A375 (cell line): ENCODE measurements around the gene IFNA14. TPM values are rescaled to one million over a fixed set of nuclear protein-coding genes. Genes with fewer than 3 reads are reported as not detected.

Experiments
- total RNA-seq: library from RNA; depleted of rRNA; stranded (reverse); fragments of >200 nt; shearing (Covaris generic); gene quantifications from 2 replicates; pipeline ENCODE4 v1.2.3, GENCODE V29; 2014; rRNA removed

IFNA14 gene
- total RNA-seq: not detected in 2 replicates

DNA sequence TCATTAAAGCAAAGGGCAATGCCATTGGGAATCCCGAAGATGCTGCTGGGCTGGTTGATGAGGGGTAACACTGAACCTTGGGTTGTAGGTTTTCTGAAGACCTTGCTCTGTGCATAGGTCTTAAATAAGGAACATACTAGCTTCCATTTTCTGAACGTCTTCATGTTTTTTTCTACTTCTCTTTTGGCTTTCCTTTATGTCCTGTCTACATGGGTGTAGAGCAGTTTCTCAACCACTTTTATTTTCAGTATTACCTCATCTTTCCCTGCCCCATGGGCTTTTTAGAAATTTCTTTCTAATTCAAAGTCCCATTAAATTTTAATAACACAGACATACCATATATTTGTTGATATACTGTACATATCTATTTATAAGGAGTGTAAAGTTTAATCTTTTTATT, at the start of gene IFNA14:
IFNA14 (minus strand) TSS at position 95 of the 400 bp plus-strand sequence; CDS start at position 25, 70 bp downstream.

DNA sequence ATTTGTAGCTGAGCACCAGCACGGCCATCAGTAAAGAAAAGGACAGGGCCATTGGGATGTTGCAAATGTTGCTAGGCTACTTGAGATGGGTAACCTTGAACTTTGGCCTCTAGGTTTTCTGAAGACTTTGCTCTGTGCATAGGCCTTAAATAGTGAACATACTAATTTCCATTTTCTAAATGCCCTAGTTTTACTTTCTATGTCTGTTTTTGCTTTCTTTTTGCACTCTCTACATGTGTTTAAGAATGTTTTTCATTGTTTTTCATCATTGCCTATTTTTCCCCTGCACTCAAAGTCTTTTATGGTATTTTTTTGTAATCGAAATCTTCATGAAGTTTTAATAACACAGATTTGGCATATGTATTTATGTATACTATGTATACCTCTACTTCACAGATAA, 11.7 kb downstream of the IFNA14 start, which contains the start of gene IFNA17:
IFNA17 (minus strand) TSS at position 101 of the 400 bp plus-strand sequence; CDS start at position 52, 49 bp downstream.

DNA sequence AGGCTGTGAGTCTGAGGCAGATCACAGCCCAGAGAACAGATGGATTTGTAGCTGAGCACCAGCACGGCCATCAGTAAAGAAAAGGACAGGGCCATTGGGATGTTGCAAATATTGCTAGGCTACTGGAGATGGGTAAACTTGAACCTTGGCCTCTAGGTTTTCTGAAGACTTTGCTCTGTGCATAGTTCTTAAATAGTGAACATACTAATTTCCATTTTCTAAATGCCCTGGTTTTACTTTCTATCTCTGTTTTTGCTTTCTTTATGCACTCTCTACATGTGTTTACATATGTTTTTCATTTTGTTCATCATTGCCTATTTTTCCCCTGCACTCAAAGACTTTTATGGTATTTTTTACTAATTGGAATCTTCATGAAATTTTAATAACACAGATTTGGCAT, 22.6 kb downstream of the IFNA14 start, which contains the start of gene IFNA16:
IFNA16 (minus strand) TSS at position 101 of the 400 bp plus-strand sequence; CDS start at position 95, 6 bp downstream.

DNA sequence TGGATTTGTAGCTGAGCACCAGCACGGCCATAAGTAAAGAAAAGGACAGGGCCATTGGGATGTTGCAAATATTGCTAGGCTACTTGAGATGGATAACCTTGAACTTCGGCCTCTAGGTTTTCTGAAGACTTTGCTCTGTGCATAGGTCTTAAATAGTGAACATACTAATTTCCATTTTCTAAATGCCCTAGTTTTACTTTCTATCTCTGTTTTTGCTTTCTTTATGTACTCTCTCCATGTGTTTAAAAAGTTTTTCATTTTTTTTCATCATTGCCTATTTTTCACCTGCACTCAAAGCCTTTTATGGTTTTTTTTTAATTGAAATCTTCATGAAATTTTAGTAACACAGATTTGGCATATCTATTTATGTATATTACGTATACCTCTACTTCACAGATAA, 32.8 kb downstream of the IFNA14 start, which contains the start of gene IFNA10:
IFNA10 (minus strand) TSS at position 101 of the 400 bp plus-strand sequence; CDS start at position 55, 46 bp downstream.

DNA sequence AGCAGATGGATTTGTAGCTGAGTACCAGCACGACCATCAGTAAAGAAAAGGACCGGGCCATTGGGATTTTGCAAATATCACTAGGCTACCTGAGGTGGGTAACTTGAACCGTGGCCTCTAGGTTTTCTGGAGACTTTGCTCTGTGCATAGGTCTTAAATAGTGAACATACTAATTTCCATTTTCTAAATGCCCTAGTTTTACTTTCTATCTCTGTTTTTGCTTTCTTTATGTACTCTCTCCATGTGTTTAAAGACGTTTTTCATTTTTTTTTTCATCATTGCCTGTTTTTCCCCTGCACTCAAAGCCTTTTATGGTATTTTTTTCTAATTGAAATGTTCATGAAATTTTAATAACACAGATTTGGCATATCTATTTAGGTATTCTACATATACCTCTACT, 37.7 kb downstream of the IFNA14 start, which contains the start of gene IFNA7:
IFNA7 (minus strand) TSS at position 101 of the 400 bp plus-strand sequence; CDS start at position 61, 40 bp downstream.

Other genes with a start within 250 kb of the IFNA14 start
- not detected in 2 replicates for gene HACD4, start 208.4 kb downstream of the IFNA14 start, total RNA-seq
- not detected in 2 replicates for gene IFNB1, start 162.1 kb downstream of the IFNA14 start, total RNA-seq
- not detected in 2 replicates for gene IFNW1, start 98.2 kb downstream of the IFNA14 start, total RNA-seq
- not detected in 2 replicates for gene IFNA21, start 73.3 kb downstream of the IFNA14 start, total RNA-seq
- not detected in 2 replicates for gene IFNA4, start 52.4 kb downstream of the IFNA14 start, total RNA-seq
- not detected in 2 replicates for gene IFNA7, start 37.8 kb downstream of the IFNA14 start, total RNA-seq
- not detected in 2 replicates for gene IFNA10, start 32.9 kb downstream of the IFNA14 start, total RNA-seq
- gene IFNA16, start 22.7 kb downstream of the IFNA14 start, total RNA-seq: not detected in 2 replicates
- gene IFNA17, start 11.8 kb downstream of the IFNA14 start, total RNA-seq: not detected in 2 replicates
- not detected in 2 replicates for gene IFNA5, start 65.3 kb upstream of the IFNA14 start, total RNA-seq
- 18.4 and 20.8 TPM in 2 replicates for gene KLHL9, start 95.4 kb upstream of the IFNA14 start, total RNA-seq
- not detected in 2 replicates for gene IFNA6, start 110.9 kb upstream of the IFNA14 start, total RNA-seq
- gene IFNA13, start 128.1 kb upstream of the IFNA14 start, total RNA-seq: not detected in 2 replicates
- not detected in 2 replicates for gene IFNA2, start 145.4 kb upstream of the IFNA14 start, total RNA-seq
- gene IFNA8, start 169.1 kb upstream of the IFNA14 start, total RNA-seq: not detected in 2 replicates
- gene IFNA1, start 200.4 kb upstream of the IFNA14 start, total RNA-seq: not detected in 2 replicates
- gene IFNE, start 242.3 kb upstream of the IFNA14 start, total RNA-seq: 0.19 and 0.29 TPM in 2 replicates